Body of pancreas (tissue), 4 donors: ENCODE data around the gene ENTHD1.

Source experiments
- POLR2A ChIP-seq, 3 donors: fragments of 450-650 bp; IDR thresholded peaks; one replicate each; pipeline ENCODE4 v1.6.1; 2016; ENCODE audit warnings: antibody characterized with exemption in 3 of 3, mild to moderate bottlenecking in 2 of 3
- TF ChIP-seq, protein P1 (sequence below), 7 experiments: fragments of 450-650 bp in 4 of 7; fragments of 200-600 bp in 3 of 7; sonication (generic) in 3 of 7; IDR thresholded peaks; one replicate each; pipeline ENCODE4 v1.5.1; 2016 to 2019; ENCODE audit warnings: antibody characterized with exemption in 7 of 7

DNA sequence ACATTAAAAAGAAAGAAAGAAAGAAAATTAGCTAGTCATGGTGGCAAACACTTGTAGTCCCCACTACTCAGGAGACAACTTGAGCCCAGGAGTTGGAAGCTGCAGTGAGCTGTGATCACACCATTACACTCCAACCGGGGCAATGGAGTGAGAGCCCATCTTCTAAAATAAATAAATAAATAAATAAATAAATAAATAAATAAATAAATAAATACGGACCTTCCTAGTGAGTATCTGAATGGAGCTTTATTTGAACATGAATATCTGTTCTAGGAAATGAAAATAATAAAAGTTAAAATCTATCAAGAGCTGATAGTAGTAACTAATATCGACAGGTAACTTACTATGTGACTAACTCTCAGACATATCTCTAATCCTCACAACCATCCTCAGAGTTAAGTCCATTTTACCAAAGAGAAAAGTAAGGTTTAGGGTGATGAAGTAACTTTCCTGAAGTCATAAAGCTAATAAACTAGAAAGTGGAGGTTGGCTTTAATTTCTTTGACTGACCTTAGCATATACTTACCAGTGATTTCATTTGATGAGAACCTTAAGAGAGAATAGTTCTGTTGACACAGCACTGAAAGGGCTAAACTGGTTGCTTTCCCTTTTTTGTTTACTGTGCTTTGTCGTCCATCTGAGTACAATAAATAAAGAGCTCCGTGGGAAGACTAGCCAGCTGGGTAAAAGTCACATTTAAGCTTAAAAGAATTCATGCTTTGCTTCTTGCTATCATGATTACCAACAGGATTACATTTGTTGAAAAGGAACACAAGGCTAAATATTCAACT, 22.4 kb downstream of the ENTHD1 start:
- TF ChIP-seq, protein P1, sequence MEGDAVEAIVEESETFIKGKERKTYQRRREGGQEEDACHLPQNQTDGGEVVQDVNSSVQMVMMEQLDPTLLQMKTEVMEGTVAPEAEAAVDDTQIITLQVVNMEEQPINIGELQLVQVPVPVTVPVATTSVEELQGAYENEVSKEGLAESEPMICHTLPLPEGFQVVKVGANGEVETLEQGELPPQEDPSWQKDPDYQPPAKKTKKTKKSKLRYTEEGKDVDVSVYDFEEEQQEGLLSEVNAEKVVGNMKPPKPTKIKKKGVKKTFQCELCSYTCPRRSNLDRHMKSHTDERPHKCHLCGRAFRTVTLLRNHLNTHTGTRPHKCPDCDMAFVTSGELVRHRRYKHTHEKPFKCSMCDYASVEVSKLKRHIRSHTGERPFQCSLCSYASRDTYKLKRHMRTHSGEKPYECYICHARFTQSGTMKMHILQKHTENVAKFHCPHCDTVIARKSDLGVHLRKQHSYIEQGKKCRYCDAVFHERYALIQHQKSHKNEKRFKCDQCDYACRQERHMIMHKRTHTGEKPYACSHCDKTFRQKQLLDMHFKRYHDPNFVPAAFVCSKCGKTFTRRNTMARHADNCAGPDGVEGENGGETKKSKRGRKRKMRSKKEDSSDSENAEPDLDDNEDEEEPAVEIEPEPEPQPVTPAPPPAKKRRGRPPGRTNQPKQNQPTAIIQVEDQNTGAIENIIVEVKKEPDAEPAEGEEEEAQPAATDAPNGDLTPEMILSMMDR (IDR thresholded peaks at IDR 0.05) = no peak
- no peak for TF ChIP-seq POLR2A (IDR thresholded peaks at IDR 0.05)
